Adrenal gland (tissue), 12 donors: ENCODE data around the gene CAPN7. TPM values are rescaled to one million over a fixed set of nuclear protein-coding genes. Genes with fewer than 3 reads are reported as not detected.

Source experiments
- DNase-seq, 7 donors: peaks; one replicate each; pipeline ENCODE4 v3.0.0-alpha.2; 2019 to 2020
- H3K27ac ChIP-seq, 5 donors: fragments of 200-600 bp; sonication (generic) in 4 of 5; 1 replicate in 3 of 5; 2 replicates in 2 of 5; pipeline versions ENCODE4 v1.5.1 to v1.8.0; 2016 to 2020; ENCODE audit warnings: mild to moderate bottlenecking in 1 of 5
- H3K27me3 ChIP-seq: fragments of 200-600 bp; 2 replicates; pipeline ENCODE4 v1.8.0; 2021
- H3K36me3 ChIP-seq, 2 donors: fragments of 200-600 bp; replicated peaks in 1 of 2; 1 replicate in 1 of 2; 2 replicates in 1 of 2; pipeline versions ENCODE4 v1.5.1 to v1.8.0; 2018 to 2022
- H3K4me1 ChIP-seq, 2 donors: fragments of 200-600 bp; replicated peaks in 1 of 2; 1 replicate in 1 of 2; 2 replicates in 1 of 2; pipeline versions ENCODE4 v1.5.1 to v1.8.0; 2018 to 2021
- H3K4me3 ChIP-seq, 4 donors: fragments of 200-600 bp; sonication (generic) in 3 of 4; one replicate each; pipeline ENCODE4 v1.5.1; 2016 to 2018
- H3K9me3 ChIP-seq, 3 donors: fragments of 200-600 bp; sonication (generic) in 1 of 3; replicated peaks in 1 of 3; 1 replicate in 2 of 3; 2 replicates in 1 of 3; pipeline versions ENCODE4 v1.5.1 to v1.8.0; 2016 to 2021
- CTCF ChIP-seq, 6 experiments: fragments of 450-650 bp in 4 of 6; fragments of 200-600 bp in 2 of 6; sonication (generic) in 1 of 6; IDR thresholded peaks; 1 replicate in 5 of 6; 2 replicates in 1 of 6; pipeline versions ENCODE4 v1.5.1 to v1.8.0; 2016 to 2021; ENCODE audit warnings: antibody characterized with exemption in 6 of 6, mild to moderate bottlenecking in 2 of 6, moderate library complexity in 1 of 6
- POLR2A ChIP-seq, 2 donors: fragments of 450-650 bp; IDR thresholded peaks; one replicate each; pipeline ENCODE4 v1.6.1; 2017; ENCODE audit warnings: antibody characterized with exemption in 2 of 2, mild to moderate bottlenecking in 2 of 2, moderate library complexity in 1 of 2
- WGBS, 4 donors: extraction: QIAGEN DNeasy Blood & Tissue Kit in 2 of 4; methylation state at CpG; one replicate each; pipeline versions ENCODE4 v1.1.5 to v1.1.7; 2013 to 2017; 5-methylcytosine and 5-hydroxymethylcytosine counted together
- intact Hi-C, 2 donors: fragments of 100-400 bp; cut with DNase I; formaldehyde crosslinking; loops; one replicate each; pipeline versions ENCODE4 v1.14.1 to v1.15.0; 2022 to 2023
- polyA plus RNA-seq, 3 donors: library from polyadenylated mRNA; stranded (reverse); fragments of 200-250 nt in 2 of 3; fragments of 350-450 nt in 1 of 3; fragmentation: Illumina TruSeq in 1 of 3; extraction: RNeasy Lipid Tissue Mini Kit (QIAGEN cat#74804) in 1 of 3; gene quantifications; one replicate each; pipeline ENCODE4 v1.2.3, GENCODE V29; 2013 to 2014
- total RNA-seq, 9 donors: library from RNA; depleted of rRNA in 4 of 9; stranded (reverse); fragments of >200 nt in 4 of 9; fragments of 120-200 nt in 1 of 9; fragmentation: NEBNext Ultra II Directional in 1 of 9; extraction: Animal tissue kit (Norgen Biotek cat#: 25700) in 1 of 9; gene quantifications; one replicate each; pipeline versions ENCODE4 v1.1.0 to v1.2.4, GENCODE V29; 2013 to 2023
- donor health status: healthy with polysubstance abuse.
- donor health status: Bipolar disorder and iron deficiency.
- donor health status: DM: yes; HTN: yes; CAD: no.
- donor health status: DM: no; HTN: no; CAD: no.
- donor health status: DM: no; HTN: no; CAD: no.
- donor health status: DM: yes; HTN: yes; CAD: no.

CAPN7 gene
- total and polyA plus RNA-seq, 12 donors = 14.4 to 54.9 (median 36.5) TPM

GRCh38 chr3:15269091-15269989 is 63.3 kb downstream of the CAPN7 start:
- peak; percentile 94 to 98 (median 98) for DNase-seq
- Histone ChIP-seq H3K4me1 (peaks cover 44 to 78% of the 10 kb centered on the region in 2 donors), H3K27me3 (no peaks in the 10 kb centered on the region), H3K9me3 (no peaks in the 10 kb centered on the region), H3K4me3 (no peak overlapping the region), H3K36me3 (peaks cover 0 to 11% of the 10 kb centered on the region in 2 donors), H3K27ac (peak overlapping the region; percentile 69 to 94 (median 89))
- TF ChIP-seq POLR2A (IDR thresholded peaks at IDR 0.05) (peak; percentile 37 to 87), CTCF (IDR thresholded peaks at IDR 0.05) (no peak)
- intact Hi-C loops = loop anchor here (5.0 to 10.0 kb wide), 4 partner anchors 63 to 133 kb away; partner anchors contain the start of gene SH3BP5 (in 2 of the 2)
- WGBS, 4 donors = 29 to 78% (median 44%) methylated on average over 7 to 29 of the region's 29 CpGs

GRCh38 chr3:15271030-15271429 is 65.0 kb downstream of the CAPN7 start:
- Histone ChIP-seq H3K27ac (peak overlapping the region in 2 of 5 donors; percentile 62 to 94), H3K9me3 (no peaks in the 10 kb centered on the region), H3K36me3 (peaks cover 0 to 8% of the 10 kb centered on the region in 2 donors), H3K4me1 (peaks cover 35 to 73% of the 10 kb centered on the region in 2 donors), H3K4me3 (no peak overlapping the region), H3K27me3 (no peaks in the 10 kb centered on the region)
- WGBS, 4 donors = 86 to 91% (median 90%) methylated on average over 4 of the region's 4 CpGs
- peak in 5 of 7 donors; percentile 4 to 51 (median 12) for DNase-seq
- intact Hi-C loops = no loop called here
- no peak for TF ChIP-seq CTCF (IDR thresholded peaks at IDR 0.05)
- TF ChIP-seq POLR2A (IDR thresholded peaks at IDR 0.05) = no peak

- Histone ChIP-seq H3K36me3 (no peaks in the 10 kb centered on the region), H3K27ac (peak overlapping the region in 4 of 5 donors; percentile 33 to 94 (median 72)), H3K4me3 (no peak overlapping the region), H3K27me3 (no peaks in the 10 kb centered on the region), H3K9me3 (no peaks in the 10 kb centered on the region), H3K4me1 (peaks cover 35 to 76% of the 10 kb centered on the region in 2 donors)
- intact Hi-C loops = no loop called here
- peak in 6 of 7 donors; percentile 47 to 76 (median 62) for DNase-seq
- 63 to 81% (median 66%) methylated on average over 12 to 14 of the region's 14 CpGs for WGBS, 4 donors
- no peak for TF ChIP-seq POLR2A (IDR thresholded peaks at IDR 0.05)
- TF ChIP-seq CTCF (IDR thresholded peaks at IDR 0.05) = no peak
Measured at GRCh38 chr3:15271785-15272381, 65.8 kb downstream of the CAPN7 start.
